ENCODE results near the gene C2orf42.
"Not testable (repeated sequence)": the region's sequence is repeated elsewhere in the genome, so short reads cannot be mapped to it uniquely, and the experiment has no call there.

Gene C2orf42

DNA sequence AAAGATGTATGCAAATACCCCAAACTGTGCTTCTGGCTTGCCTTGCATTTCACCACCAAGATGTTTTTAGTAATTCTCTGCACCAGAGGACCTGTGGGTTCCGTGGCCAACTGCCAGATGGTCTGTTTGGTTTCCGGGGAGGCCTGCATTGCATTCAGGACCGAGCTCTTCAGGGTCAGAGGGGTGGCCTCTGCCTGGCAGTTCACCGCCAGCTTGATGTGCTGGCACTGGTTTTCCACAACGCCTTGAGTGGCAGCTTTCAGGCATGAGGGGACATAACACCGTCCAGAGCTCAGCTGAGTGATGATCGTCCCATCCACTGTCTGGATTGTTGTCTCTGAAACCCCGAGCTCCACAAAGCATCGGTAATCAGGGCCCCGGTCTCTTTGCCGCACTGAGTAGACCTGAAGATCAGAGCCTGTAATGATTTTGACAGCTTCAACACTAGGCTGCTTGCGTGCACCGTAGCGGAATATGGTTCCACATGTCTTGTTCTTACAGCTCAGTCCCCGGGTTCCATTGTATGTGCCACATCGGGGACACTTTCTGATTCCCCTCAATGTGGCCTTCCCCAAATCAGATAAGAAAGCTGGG is 9.4 kb downstream of the C2orf42 start:
- H3K36me3 ChIP-seq (ENCODE audit: control insufficient read depth, insufficient read depth, low read length), result peaks cover 18% of the 10 kb centered on the region
- 96% methylated on average over 16 of the region's 16 CpGs for WGBS, 2 experiments

DNA sequence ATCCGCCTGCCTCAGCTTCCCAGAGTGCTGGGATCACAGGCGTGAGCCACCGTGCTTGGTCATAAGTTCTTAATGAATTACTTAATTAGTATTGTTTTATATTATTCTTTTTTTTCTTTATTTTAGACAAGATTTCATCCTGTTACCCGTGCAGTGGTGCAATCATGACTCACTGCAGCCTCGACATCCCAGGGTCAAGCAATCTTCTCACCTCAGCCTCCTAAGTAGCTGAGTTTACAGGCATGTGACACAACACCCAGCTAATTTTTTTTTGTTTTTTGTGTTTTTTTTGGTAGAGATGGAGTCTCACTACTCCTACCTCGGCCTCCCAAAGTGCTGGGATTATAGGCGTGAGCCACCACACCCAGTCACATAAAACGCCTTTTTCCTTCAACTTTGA is 17.3 kb downstream of the C2orf42 start:
- WGBS, 2 experiments, result 92 to 97% methylated on average over 8 of the region's 8 CpGs

More for the DNA sequence above, 9.4 kb downstream of the C2orf42 start:
- Histone ChIP-seq H3K27ac (ENCODE audit: insufficient read depth, low read depth, low read length, poor library complexity, severe bottlenecking) (no peak overlapping the region), H3K9me3 (ENCODE audit: control insufficient read depth, low read length) (no peaks in the 10 kb centered on the region), H3K4me1 (ENCODE audit: control insufficient read depth, insufficient read depth, low read length) (no peaks in the 10 kb centered on the region), H3K27me3 (ENCODE audit: control insufficient read depth, insufficient read depth, low read length, poor library complexity, severe bottlenecking) (no peaks in the 10 kb centered on the region), H3K4me3 (ENCODE audit: insufficient read depth, low read depth, low read length) (no peak overlapping the region)

DNA sequence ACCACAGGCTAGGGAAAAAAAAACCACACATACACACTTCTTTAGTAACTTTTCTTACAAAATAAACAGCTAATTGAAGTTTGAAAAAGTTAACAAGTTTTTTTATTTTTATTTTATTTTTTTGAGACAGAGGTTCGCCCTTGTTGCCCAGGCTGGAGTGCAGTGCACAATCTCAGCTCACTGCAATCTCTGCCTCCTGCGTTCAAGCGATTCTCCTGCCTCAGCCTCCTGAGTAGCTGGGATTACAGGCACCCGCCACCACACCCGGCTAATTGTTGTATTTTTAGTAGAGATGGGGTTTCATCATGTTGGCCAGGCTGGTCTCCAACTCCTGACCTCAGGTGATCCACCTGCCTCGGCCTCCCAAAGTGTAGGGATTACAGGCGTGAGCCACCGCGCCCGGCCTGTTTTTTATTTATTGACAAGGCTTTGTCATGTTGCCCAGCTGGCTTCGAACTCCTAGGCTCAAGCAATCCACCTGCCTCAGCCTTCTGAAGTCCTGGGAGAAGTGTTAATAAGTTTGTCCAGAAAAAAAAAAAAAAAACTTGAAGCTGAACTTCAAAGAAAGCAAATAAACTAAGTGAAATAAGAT is 21.1 kb downstream of the C2orf42 start:
- 90 to 95% methylated on average over 11 of the region's 11 CpGs for WGBS, 2 experiments
- not testable (repeated sequence) for H3K4me1 ChIP-seq (ENCODE audit: control insufficient read depth, insufficient read depth, low read length); H3K27me3 ChIP-seq (ENCODE audit: control insufficient read depth, insufficient read depth, low read length, poor library complexity, severe bottlenecking); H3K27ac ChIP-seq (ENCODE audit: insufficient read depth, low read depth, low read length, poor library complexity, severe bottlenecking); H3K9me3 ChIP-seq (ENCODE audit: control insufficient read depth, low read length); H3K4me3 ChIP-seq (ENCODE audit: insufficient read depth, low read depth, low read length); H3K36me3 ChIP-seq (ENCODE audit: control insufficient read depth, insufficient read depth, low read length)

More for the DNA sequence above, 17.3 kb downstream of the C2orf42 start:
- no peak overlapping the region for H3K4me3 ChIP-seq (ENCODE audit: insufficient read depth, low read depth, low read length)
- H3K27ac ChIP-seq (ENCODE audit: insufficient read depth, low read depth, low read length, poor library complexity, severe bottlenecking), result no peak overlapping the region
- H3K36me3 ChIP-seq (ENCODE audit: control insufficient read depth, insufficient read depth, low read length), result peaks cover 15% of the 10 kb centered on the region
- H3K9me3 ChIP-seq (ENCODE audit: control insufficient read depth, low read length), result no peaks in the 10 kb centered on the region
- H3K27me3 ChIP-seq (ENCODE audit: control insufficient read depth, insufficient read depth, low read length, poor library complexity, severe bottlenecking), result no peaks in the 10 kb centered on the region
- no peaks in the 10 kb centered on the region for H3K4me1 ChIP-seq (ENCODE audit: control insufficient read depth, insufficient read depth, low read length)

DNA sequence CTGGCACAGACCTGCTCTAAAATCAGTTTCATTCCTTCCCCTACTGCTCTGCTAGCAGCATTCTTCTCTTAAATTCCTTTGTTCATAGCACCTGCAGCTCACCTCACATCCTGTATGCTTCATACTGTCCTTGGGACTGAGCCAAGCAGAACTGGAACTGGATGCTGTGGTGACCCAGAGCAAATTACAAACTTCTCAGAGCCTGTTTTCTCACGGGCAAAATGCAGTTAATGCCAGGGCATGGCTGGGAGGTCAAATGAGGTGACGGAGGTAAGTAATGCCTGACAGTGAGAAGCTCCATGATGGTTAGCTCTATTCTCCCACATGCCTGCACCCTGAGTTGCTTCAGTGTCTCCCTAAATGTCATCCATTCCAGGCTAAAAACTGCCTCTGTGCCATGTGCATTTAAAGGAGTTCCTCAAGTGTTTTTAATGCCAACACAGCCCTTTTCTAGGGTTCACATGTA is 29.7 kb downstream of the C2orf42 start:
- Histone ChIP-seq H3K27ac (ENCODE audit: insufficient read depth, low read depth, low read length, poor library complexity, severe bottlenecking) (no peak overlapping the region), H3K36me3 (ENCODE audit: control insufficient read depth, insufficient read depth, low read length) (no peaks in the 10 kb centered on the region), H3K4me1 (ENCODE audit: control insufficient read depth, insufficient read depth, low read length) (no peaks in the 10 kb centered on the region), H3K27me3 (ENCODE audit: control insufficient read depth, insufficient read depth, low read length, poor library complexity, severe bottlenecking) (no peaks in the 10 kb centered on the region), H3K4me3 (ENCODE audit: insufficient read depth, low read depth, low read length) (no peak overlapping the region), H3K9me3 (ENCODE audit: control insufficient read depth, low read length) (no peaks in the 10 kb centered on the region)
- WGBS, 2 experiments, result 89 to 95% methylated on average over 2 of the region's 2 CpGs

DNA sequence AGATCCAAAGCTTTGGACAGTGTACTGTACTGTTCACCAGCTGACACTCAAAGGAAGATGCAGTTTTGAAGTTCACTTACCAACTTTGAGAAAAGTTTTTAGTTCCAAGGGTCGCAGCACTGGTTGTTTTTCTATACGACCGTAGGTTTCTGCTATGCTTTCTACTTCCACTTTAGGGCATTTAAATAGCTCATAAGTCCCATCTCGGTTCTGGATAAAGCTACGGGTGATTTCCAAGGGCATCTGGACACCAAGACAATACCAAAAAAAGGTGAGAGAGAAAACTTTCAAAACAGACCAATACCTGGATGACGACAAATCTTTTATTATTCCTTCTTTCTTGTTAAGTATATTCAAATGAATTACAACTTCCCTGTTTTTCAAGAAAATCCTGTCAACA is 30.3 kb downstream of the C2orf42 start:
- Histone ChIP-seq H3K4me1 (ENCODE audit: control insufficient read depth, insufficient read depth, low read length) (no peaks in the 10 kb centered on the region), H3K36me3 (ENCODE audit: control insufficient read depth, insufficient read depth, low read length) (no peaks in the 10 kb centered on the region), H3K27me3 (ENCODE audit: control insufficient read depth, insufficient read depth, low read length, poor library complexity, severe bottlenecking) (no peaks in the 10 kb centered on the region), H3K9me3 (ENCODE audit: control insufficient read depth, low read length) (no peaks in the 10 kb centered on the region), H3K27ac (ENCODE audit: insufficient read depth, low read depth, low read length, poor library complexity, severe bottlenecking) (no peak overlapping the region), H3K4me3 (ENCODE audit: insufficient read depth, low read depth, low read length) (no peak overlapping the region)
- 94 to 95% methylated on average over 6 of the region's 6 CpGs for WGBS, 2 experiments

DNA sequence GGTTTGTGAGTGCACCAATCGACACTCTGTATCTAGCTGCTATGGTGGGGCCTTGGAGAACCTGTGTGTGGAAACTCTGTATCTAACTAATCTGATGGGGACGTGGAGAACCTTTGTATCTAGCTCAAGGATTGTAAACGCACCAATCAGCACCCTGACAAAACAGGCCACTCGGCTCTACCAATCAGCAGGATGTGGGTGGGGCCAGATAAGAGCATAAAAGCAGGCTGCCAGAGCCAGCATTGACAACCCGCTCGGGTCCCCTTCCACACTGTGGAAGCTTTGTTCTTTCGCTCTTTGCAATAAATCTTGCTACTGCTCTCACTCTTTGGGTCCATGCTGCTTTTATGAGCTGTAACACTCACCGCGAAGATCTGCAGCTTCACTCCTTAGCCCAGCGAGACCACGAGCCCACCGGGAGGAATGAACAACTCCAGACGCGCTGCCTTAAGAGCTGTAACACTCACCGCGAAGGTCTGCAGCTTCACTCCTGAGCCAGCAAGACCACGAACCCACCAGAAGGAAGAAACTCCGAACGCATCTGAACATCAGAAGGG is 41.6 kb downstream of the C2orf42 start:
- H3K27me3 ChIP-seq (ENCODE audit: control insufficient read depth, insufficient read depth, low read length, poor library complexity, severe bottlenecking); H3K27ac ChIP-seq (ENCODE audit: insufficient read depth, low read depth, low read length, poor library complexity, severe bottlenecking); H3K4me3 ChIP-seq (ENCODE audit: insufficient read depth, low read depth, low read length); H3K36me3 ChIP-seq (ENCODE audit: control insufficient read depth, insufficient read depth, low read length); H3K9me3 ChIP-seq (ENCODE audit: control insufficient read depth, low read length); H3K4me1 ChIP-seq (ENCODE audit: control insufficient read depth, insufficient read depth, low read length): not testable (repeated sequence)
- 96% methylated on average over 19 of the region's 19 CpGs for WGBS, 2 experiments

DNA sequence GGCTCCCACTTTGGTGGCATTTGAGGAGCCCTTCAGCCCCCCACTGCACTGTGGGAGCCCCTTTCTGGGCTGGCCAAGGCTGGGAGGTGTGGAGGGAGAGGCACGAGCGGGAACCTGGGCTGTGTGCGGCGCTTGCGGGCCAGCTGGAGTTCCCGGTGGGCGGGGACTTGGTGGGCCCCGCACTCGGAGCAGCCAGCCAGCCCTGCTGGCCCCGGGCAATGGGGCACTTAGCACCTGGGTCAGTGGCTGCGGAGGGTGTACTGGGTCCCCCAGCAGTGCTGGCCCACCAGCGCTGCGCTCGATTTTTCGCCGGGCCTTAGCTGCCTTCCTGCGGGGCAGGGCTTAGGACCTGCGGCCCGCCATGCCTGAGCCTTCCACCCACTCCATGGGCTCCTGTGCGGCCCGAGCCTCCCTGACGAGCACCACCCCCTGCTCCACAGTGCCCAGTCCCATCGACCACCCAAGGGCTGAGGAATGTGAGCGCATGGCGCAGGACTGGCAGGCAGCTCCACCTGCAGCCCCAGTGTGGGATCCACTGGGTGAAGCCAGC is 42.5 kb downstream of the C2orf42 start:
- not testable (repeated sequence) for H3K9me3 ChIP-seq (ENCODE audit: control insufficient read depth, low read length); H3K4me1 ChIP-seq (ENCODE audit: control insufficient read depth, insufficient read depth, low read length); H3K27me3 ChIP-seq (ENCODE audit: control insufficient read depth, insufficient read depth, low read length, poor library complexity, severe bottlenecking); H3K27ac ChIP-seq (ENCODE audit: insufficient read depth, low read depth, low read length, poor library complexity, severe bottlenecking); H3K36me3 ChIP-seq (ENCODE audit: control insufficient read depth, insufficient read depth, low read length); H3K4me3 ChIP-seq (ENCODE audit: insufficient read depth, low read depth, low read length)
- 93 to 94% methylated on average over 24 to 25 of the region's 25 CpGs for WGBS, 2 experiments

DNA sequence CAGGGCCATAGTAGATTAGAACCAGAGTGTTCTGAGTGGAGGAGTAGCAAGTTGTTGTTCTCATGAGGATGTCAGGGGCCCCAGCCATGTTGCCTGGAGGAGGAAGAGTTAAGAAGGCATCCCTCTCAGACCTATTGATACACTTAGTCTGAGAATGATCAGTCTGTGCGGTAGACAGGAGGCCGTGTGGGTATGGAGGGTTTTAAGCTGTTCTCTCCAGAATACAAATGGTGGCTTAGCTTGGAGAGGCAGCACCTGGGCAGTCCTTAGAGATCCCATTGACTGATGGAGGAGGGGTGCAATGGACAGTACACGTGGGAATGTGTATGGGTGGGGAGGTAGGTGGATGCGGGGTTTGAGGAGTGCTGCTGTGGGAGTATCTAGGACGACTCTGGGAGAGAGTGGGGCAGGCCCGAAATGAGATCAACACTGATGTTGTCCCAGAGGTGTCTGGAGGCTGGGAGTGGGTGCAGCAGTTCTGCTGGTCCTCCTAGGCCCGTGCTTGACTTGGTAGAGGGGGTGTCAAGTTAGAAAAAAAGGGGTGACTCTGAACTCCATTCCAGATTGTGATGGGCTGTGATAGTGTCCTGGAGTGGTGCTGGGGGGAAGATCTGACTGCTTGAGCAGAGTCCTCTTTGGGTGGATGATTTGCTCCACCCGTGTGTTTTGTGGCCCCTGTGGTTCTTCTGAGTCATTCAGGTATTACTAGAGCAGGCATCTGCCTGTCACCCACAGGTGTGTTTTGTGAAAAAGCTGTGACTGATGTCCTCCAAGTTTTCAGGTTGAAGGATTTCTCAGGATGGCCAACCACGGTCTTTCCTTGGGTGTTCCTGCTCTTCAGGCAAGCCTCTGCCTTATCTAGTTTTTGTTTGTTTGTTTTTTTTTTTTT is 44.7 kb downstream of the C2orf42 start:
- Histone ChIP-seq H3K4me1 (ENCODE audit: control insufficient read depth, insufficient read depth, low read length) (peaks cover 9% of the 10 kb centered on the region), H3K9me3 (ENCODE audit: control insufficient read depth, low read length) (no peaks in the 10 kb centered on the region), H3K27ac (ENCODE audit: insufficient read depth, low read depth, low read length, poor library complexity, severe bottlenecking) (no peak overlapping the region), H3K27me3 (ENCODE audit: control insufficient read depth, insufficient read depth, low read length, poor library complexity, severe bottlenecking) (no peaks in the 10 kb centered on the region), H3K4me3 (ENCODE audit: insufficient read depth, low read depth, low read length) (no peak overlapping the region), H3K36me3 (ENCODE audit: control insufficient read depth, insufficient read depth, low read length) (peaks cover 5% of the 10 kb centered on the region)
- 85 to 88% methylated on average over 9 of the region's 9 CpGs for WGBS, 2 experiments

DNA sequence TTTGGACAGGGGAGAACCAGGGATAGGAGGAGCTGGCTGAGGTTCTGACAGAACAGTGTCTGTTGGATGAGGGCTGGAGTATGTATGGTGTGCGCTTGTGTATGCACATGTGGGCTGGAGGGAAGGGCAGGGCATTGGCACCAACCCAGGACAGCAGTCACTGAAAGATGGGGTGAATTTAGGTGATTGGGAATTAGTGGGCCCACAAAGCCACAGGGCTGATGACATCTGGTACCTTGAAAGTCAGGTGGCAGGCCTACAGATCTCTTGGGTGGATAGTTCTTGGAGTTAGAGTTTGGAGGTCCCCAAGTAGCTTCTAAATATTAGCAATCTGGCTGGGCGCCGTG is 45.7 kb downstream of the C2orf42 start:
- WGBS, 2 experiments, result 92 to 93% methylated on average over 3 of the region's 3 CpGs
- peaks cover 4% of the 10 kb centered on the region for H3K36me3 ChIP-seq (ENCODE audit: control insufficient read depth, insufficient read depth, low read length)
- no peak overlapping the region for H3K4me3 ChIP-seq (ENCODE audit: insufficient read depth, low read depth, low read length)
- H3K27me3 ChIP-seq (ENCODE audit: control insufficient read depth, insufficient read depth, low read length, poor library complexity, severe bottlenecking), result no peaks in the 10 kb centered on the region
- H3K27ac ChIP-seq (ENCODE audit: insufficient read depth, low read depth, low read length, poor library complexity, severe bottlenecking), result no peak overlapping the region
- H3K9me3 ChIP-seq (ENCODE audit: control insufficient read depth, low read length), result no peaks in the 10 kb centered on the region
- H3K4me1 ChIP-seq (ENCODE audit: control insufficient read depth, insufficient read depth, low read length), result peaks cover 16% of the 10 kb centered on the region
